Panc1 (cell line): ENCODE results near the gene CDK6.

ENCODE experiments used
- POLR2AphosphoS5 ChIP-seq: IDR thresholded peaks from 2 replicates; pipeline ENCODE4 v1.6.1; 2012; ENCODE audit warnings: mild to moderate bottlenecking, low read depth, low read length, moderate library complexity
- TF ChIP-seq, protein P1 (sequence below): fragments of 450-650 bp; IDR thresholded peaks from 2 replicates; pipeline ENCODE4 v1.5.1; 2017; ENCODE audit warnings: mild to moderate bottlenecking
- TF ChIP-seq, protein P2 (sequence below), 2 experiments: IDR thresholded peaks; 2 replicates each; pipeline ENCODE4 v1.6.1; 2011 to 2012; ENCODE audit warnings: low read depth in 2 of 2, control low read depth in 1 of 2, low read length in 1 of 2, mild to moderate bottlenecking in 1 of 2, moderate library complexity in 1 of 2; ENCODE audit not compliant: insufficient read depth in 1 of 2

DNA sequence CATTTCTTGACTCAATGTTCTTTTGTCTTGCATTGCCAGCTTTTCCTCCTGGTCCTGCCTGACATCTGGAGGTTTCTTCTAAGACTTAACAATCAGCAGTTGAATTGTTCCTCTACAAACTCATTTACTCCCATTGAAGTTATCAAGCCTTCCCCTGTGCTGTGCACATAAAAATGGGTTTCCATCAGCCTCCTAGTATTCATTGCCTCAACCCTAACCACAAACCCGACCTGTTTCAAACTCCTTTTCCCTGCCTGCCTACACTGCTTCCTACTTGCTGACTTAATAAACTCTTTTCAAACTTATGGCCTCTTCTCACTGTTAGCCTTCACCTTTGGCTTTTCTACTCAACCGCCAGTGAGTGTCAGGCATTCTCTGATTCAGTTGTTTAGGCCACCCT lies 9.4 kb upstream of the CDK6 start:
- TF ChIP-seq, protein P1, sequence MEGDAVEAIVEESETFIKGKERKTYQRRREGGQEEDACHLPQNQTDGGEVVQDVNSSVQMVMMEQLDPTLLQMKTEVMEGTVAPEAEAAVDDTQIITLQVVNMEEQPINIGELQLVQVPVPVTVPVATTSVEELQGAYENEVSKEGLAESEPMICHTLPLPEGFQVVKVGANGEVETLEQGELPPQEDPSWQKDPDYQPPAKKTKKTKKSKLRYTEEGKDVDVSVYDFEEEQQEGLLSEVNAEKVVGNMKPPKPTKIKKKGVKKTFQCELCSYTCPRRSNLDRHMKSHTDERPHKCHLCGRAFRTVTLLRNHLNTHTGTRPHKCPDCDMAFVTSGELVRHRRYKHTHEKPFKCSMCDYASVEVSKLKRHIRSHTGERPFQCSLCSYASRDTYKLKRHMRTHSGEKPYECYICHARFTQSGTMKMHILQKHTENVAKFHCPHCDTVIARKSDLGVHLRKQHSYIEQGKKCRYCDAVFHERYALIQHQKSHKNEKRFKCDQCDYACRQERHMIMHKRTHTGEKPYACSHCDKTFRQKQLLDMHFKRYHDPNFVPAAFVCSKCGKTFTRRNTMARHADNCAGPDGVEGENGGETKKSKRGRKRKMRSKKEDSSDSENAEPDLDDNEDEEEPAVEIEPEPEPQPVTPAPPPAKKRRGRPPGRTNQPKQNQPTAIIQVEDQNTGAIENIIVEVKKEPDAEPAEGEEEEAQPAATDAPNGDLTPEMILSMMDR = no peak
- TF ChIP-seq POLR2AphosphoS5 = no peak
- TF ChIP-seq, protein P2, sequence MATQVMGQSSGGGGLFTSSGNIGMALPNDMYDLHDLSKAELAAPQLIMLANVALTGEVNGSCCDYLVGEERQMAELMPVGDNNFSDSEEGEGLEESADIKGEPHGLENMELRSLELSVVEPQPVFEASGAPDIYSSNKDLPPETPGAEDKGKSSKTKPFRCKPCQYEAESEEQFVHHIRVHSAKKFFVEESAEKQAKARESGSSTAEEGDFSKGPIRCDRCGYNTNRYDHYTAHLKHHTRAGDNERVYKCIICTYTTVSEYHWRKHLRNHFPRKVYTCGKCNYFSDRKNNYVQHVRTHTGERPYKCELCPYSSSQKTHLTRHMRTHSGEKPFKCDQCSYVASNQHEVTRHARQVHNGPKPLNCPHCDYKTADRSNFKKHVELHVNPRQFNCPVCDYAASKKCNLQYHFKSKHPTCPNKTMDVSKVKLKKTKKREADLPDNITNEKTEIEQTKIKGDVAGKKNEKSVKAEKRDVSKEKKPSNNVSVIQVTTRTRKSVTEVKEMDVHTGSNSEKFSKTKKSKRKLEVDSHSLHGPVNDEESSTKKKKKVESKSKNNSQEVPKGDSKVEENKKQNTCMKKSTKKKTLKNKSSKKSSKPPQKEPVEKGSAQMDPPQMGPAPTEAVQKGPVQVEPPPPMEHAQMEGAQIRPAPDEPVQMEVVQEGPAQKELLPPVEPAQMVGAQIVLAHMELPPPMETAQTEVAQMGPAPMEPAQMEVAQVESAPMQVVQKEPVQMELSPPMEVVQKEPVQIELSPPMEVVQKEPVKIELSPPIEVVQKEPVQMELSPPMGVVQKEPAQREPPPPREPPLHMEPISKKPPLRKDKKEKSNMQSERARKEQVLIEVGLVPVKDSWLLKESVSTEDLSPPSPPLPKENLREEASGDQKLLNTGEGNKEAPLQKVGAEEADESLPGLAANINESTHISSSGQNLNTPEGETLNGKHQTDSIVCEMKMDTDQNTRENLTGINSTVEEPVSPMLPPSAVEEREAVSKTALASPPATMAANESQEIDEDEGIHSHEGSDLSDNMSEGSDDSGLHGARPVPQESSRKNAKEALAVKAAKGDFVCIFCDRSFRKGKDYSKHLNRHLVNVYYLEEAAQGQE (IDR thresholded peaks at IDR 0.05; ENCODE audit: insufficient read depth in 1 of 2, low read depth in 2 of 2, low read length in 1 of 2) = no peak
